GM18861 (cell line): Measurements from ENCODE around the gene MEF2C.
"Not testable (repeated sequence)": the region's sequence is repeated elsewhere in the genome, so short reads cannot be mapped to it uniquely, and the experiment has no call there.

Experiments
- ATAC-seq: cut with Tn5 transposase; IDR thresholded peaks from one replicate; pipeline ENCODE4 v1.9.1; 2021; ENCODE audit not compliant: unreplicated experiment

MEF2C gene

DNA sequence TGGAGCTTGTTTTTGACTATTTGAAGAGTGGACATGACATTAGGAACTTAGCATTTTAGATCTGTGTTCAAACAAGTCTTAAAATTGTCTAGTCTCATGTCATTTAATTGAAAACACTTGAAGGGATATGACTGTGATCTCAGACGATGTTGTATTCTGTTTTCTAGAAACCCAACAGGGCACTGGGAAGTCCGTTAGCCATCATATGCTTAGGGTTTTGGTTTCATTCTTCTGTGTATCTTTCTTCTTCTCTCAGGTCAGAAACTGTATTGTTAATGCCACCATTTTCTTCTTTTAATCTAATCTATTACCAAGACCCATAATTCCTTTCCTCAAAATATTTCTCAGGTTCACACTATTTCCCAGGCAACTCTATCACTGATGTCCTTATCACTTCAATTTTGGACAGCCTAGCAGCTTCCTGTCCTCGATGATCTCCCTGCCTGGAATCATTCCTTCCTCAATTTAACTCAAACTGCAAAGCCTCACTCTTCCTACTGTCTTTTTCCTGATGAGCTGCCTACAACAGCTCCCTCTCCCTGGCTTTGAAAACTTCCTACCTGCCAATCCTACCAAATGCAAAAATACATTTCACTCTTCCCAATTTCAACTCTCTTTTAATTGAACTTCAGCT is 77.7 kb downstream of the MEF2C start:
- ATAC-seq = peak; percentile 53

DNA sequence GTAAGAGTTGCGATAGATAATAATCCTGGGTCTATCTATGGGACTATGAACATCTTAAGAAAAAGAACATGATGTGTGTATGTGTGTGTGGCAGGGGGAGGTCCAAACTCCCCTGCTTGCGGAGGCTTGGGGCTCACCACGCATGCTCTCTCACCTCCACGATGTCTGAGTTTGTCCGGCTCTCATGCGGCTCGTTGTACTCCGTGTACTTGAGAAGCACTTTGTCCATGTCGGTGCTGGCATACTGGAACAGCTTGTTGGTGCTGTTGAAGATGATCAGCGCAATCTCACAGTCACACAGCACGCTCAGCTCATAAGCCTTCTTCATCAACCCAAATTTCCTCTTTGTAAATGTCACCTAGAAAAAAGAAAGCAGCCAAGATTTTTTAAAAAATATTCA is 78.5 kb downstream of the MEF2C start:
- no peak for ATAC-seq

DNA sequence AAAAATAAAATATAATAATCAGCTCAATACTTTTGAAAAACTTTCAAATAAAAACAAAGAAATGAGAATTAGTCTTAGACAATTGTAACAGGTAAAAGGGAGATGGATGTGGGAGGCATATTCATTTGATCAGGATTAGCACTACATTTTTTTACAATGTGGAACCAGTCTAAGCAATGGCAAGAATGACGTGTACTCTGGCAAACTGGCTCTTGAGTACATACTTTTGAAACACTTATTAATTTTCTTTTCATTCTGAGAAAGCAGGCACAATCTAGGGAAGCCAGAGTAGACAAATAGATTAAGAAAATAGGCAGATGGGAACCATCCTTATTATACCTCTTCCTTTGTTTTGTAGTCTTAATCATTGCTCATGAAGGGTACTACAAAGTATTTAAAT is 79.7 kb downstream of the MEF2C start:
- no peak for ATAC-seq

DNA sequence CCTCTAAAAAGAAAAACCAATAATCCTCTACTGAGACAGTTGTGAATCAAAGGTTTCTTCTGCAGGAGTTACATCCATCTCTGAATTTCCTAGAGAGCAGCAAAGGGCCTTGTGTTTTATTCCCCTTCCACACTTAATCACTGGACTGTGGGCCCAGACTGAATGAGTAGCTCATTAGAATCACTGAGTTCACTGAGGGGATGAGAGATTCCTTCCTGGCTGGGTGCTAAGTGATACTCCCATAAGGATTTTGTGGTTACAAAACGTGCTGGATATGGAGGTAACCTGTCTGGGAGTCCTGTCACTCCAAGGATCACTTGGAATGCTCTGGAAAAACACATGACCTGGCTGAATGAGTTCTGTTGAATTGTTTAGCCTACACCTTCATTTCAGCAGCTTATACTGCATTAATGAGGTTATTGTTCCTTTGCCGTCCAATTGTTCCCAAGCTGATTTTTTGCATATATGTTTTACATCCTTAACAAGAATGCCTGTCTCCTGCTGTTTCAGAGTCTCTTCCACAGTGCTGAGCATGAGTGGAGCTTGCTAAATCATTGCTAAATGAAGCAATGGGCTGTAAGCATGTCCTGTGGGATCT is 82.9 kb downstream of the MEF2C start:
- no peak for ATAC-seq

DNA sequence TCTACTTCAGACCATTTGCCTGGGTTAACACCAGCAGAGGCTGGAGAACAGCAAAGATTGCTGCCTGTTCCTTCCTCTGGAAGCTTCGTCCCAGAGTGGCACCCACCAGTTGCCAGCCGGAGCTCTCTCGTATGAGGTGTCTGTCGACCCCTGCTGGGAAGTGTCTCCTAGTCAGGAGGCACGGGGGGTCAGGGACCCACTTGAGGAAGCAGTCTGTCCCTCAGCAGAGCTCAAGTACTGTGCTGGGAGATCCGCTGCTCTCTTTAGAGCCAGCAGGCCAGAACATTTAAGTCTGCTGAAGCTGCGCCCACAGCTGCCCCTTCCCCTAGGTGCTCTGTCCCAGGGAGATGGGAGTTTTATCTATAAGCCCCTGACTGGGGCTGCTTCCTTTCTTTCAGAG is 84.1 kb downstream of the MEF2C start:
- ATAC-seq = not testable (repeated sequence)

DNA sequence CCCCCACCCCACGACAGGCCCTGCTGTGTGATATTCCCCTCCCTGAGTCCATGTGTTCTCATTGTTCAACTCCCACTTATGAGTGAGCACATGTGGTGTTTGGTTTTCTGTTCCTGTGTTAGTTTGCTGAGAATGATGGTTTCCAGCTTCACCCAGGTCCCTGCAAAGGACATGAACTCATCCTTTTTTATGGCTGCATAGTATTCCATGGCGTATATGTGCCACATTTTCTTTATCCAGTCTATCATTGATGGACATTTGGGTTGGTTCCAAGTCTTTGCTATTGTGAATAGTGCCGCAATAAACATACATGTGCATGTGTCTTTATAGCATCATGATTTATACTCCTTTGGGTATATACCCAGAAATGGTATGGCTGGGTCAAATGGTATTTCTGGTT is 89.2 kb downstream of the MEF2C start:
- not testable (repeated sequence) for ATAC-seq

DNA sequence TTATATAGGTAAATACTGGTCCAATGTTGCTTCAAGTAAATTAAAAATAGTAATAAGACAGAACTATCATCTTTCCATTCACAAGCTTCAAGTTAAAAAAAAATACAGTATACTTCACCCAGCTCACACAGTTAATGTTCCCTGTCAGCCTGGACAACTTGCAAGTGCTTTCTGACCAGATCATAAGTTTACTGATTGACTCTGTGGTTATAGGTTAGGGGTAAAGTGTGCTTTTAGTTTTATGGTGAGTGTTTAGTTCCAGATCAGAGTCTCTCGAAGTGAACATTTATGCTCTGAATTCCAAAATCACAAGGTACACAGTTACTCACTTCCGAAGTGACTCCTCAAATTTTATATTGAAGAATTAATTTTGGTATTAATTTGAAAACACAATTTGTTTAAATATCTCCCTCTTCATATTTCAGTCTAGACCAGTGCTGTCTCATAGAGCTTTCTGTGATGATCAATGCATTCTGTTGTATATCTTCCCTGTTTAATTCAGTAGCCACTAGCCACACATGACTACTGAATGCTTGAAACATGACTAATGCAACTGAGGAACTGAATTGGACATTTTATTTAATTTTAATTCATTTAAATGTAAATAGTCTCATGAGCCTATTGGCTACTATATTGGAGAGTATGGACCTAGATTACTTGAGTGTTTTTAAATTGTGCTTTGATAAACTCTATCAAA is 90.7 kb downstream of the MEF2C start:
- peak; percentile 93 for ATAC-seq

DNA sequence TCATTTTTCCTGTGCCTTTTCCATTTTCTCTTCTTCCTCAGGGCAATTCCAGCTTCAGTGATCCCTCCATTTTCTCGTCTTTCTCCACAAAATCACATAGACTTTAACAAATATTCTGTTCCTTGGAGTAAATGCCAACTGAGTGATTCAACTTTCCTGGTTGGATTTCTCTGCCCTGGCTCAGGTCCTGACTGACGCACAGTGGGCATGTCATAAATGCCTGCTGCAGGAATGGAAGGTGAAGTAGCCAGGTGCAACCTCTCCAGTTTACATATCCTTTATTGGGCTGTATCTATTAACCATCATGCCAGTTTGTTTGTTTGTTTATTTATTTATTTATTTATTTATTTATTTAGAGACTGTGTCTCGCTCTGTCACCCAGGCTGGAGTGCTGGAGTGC is 95.1 kb downstream of the MEF2C start:
- no peak for ATAC-seq

DNA sequence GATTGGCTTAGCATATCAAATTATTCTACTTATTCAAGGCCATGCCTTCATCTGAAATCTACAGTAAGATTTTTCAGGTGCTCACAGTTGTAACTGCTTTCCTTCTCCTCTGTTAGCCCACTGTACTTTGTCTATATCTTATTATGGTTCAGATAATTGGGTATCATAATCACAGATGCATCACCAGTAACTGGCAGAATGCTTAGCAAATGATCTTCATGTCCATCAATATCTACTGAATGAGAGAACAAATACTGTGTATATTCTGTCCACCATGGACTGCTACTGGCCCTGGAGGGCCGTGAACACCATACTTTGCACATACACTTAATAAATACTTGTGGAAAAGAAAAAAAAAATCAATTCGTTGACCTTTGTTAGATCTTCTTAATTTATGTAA is 96.2 kb downstream of the MEF2C start:
- no peak for ATAC-seq

DNA sequence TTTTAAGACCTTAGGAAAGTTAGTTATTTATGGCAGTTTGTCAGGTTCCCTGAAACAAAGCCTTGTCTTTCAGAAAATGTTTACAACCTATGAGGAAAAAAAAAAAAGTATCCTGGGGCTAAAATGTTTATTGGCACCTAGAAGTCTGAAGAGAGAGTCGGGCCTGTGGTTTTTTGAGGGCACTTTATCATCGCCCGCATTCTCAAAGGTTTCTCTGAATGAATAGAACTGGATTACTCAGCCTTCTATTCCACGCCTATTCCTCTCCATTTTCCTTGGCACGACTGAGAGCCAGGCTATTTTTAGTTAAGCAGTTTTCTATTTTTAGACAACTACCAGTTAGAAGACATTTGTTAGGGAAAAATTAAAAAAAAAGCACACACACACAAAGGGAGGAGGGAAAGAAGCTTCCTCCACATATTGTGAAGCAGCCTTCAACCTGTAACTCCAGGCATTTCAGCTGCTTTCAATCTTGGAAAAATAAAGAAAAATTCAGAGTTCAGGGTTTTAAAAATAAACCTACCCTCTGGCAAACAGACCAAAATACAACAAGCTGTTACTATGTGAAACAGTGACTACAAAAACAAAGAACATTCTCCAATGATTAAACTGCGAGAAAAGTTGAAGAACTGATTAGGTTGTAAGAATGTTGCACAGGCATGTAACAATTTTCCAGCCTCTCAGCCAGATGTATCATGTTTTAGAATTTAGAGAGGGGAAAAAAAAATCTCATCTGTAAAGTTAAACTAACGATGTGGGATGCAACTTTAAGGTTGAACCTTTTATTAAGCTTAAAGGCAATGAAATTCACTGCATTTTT is 97.0 kb downstream of the MEF2C start:
- peak; percentile 44 for ATAC-seq

DNA sequence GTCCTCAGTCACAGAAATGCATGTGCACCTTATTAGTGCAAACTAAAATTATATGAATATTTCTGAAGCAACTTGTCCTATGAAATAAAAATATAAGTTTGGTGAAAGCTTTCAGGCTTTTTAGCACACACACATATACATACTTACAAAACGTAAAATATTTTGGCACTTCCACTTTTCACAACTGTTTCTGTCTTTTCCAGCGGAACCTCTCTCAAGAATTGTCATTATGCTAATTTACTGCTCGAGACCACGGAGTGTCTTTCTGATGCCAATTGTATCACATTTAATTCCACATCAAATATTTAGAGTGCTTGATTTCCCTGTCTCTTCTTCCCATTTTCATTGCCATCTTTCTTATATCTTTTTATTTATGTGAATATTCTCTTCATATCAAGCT is 100.4 kb downstream of the MEF2C start:
- ATAC-seq = no peak

DNA sequence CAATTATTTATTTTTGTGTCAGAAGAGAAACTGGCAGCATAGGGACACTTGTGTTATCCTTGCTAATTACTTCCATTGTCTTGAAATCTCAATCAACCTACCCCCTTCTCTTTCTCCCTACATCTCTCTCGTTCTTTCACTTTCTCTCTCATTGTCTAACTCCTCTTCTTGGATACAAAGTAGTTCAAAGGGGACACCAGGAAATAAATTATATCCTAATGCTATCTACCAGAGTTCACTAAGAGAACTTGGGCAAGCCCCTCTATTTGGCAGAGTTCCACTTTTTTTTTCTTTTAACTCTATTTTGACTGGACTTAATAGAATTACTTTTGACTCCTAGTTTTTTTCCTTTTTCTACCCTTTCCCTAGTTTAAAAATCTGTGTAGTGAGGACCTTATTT is 102.2 kb downstream of the MEF2C start:
- ATAC-seq = no peak

DNA sequence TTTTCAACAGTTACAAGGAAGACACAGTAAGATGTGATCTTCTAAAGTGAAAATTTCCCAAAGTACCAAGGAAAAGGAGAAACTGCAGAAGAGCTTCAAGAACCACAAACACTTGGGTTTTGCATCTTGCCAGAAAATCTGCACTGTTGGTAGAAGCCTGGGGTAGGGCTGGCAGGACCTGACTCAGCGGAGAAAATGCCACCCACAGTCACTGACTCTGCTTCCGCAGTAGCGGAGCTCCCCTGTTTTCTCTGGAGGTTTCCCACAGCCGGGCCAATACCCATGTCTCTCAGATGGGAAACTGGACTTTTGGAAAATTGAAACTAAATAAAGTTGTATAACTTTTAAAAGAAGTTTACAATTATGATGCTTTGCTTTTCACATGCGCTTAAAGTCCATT is 104.2 kb downstream of the MEF2C start:
- no peak for ATAC-seq

DNA sequence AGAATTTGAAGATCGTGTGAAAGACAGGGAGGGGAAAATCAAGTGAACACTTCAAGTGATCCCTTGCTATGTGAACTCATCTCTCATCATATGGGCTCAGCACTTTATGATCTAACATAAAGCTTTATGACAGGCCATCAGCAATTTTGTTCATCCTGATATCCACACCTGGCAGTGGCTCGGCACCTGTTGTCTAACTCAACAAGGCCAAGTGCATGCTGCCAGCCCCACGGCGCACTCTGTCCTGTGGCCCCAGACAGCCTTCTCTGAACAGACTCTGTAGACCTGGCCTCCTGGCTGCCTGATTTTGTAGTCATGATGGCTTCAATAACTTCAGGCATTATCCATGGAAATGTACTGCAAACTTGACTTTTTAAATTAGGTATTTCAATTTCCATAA is 106.3 kb downstream of the MEF2C start:
- no peak for ATAC-seq

DNA sequence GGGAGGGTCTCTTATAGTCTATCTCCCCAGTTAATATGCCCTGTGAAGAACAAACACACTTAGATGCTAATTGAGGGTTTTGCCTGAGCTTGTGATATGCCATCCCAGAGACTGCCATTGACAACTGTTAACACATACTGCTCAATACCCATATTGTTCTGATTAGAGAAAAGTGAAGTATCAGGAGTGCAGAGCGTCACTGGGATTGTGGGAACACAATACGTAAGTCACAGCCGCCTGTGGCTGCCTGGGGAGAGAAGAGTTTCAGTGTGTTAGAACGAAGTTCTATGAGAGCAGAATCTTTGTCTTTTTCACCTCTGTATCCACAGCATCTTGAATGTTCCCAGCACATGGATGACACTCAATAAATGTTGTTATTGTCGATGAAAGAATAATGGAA is 110.2 kb downstream of the MEF2C start:
- ATAC-seq = no peak

DNA sequence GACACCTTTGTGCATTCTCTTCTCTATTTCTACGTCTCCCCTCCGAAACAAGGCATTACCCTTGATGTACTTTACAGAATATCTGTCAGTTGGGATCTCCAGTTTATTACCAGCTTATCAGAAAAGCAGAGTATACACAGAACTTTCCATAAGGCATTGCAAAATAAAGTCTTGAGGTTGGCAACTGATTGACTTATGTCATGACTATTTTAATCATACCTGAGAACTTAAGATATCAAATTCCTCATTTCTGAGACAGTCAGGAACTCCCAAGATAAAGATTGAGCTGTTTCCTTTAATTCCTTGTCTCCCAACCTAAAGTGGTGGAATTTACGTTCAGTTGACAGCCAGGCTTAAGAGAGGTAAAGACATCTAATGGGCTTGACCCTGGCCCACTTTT is 110.9 kb downstream of the MEF2C start:
- ATAC-seq = no peak

DNA sequence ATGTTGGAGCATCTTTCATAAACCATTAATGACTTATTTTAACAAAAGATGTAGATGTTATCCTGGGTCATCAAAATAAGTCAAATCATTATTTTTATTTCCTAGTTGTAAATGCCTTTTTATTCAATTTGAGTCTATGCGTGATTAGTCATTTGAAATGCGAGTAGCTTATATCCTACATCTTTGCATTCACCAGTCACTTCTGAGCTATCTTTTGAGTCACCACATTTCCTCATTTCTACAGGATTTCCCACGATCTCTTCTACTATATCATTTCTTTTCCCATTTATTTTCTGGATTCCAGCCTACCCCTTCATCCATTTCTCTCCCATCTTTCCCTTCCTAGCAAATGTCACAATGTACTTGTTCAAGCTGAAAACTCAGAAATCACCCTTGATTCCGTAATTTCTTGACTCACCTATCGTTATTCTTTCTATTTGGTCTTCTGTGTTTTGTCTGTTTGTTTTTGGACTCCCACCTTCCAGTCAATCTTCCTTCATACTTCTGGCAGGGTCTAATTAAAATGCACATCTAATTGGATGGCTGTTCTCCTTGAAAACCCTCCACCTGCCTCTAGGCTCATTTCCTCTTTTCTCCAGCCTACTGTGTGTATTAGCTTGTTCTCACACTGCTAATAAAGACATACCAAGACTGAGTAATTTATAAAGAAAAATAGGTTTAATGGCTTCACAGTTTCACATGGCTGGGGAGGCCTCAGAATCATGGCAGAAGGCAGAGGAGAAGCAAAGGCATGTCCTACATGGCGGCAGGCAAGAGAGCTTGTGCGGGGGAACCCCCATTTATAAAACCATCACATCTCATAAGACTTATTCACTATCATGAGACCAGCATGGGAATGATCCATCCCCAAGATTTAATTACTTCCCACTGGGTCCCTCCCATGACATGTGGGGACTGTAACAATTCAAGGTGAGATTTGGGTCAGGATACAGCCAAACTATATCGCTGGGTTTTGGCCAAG is 112.4 kb downstream of the MEF2C start:
- ATAC-seq = no peak

DNA sequence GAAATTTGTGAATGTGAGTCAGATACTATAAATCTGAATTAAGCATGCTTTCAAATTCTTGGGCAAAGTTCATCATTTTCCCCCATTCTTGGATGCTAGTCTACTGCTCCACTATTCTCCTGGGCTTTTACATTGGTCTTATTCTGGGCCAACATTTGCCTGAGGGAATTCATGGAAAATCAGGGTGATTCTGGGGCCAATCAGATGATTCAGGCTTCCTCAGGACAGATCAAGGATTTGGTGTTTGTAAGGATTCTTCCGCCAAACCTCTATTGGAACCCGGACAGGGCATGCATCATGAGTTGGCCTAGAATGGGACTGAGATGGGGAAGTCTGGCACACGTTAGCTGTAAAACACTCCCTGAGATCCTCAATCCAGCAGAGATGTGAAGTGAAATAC is 113.8 kb downstream of the MEF2C start:
- no peak for ATAC-seq

DNA sequence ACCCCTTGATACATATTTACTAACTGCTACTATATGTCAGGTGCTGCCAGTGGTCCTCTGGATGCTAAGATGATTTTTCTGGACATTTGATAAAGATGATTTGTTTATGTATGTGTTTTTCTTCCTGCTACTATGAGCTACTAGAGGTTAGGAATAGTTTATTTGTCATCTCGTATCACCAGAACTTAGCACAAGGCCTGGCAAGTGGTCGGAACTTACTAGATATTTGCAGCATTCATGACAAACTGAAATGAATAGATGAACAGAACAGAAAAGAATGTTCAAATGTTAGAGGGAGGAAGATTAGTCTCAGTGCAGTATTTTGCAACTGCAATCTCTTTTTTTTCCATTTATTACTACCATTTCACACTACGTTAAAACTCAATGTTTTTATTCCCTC is 114.6 kb downstream of the MEF2C start:
- no peak for ATAC-seq

DNA sequence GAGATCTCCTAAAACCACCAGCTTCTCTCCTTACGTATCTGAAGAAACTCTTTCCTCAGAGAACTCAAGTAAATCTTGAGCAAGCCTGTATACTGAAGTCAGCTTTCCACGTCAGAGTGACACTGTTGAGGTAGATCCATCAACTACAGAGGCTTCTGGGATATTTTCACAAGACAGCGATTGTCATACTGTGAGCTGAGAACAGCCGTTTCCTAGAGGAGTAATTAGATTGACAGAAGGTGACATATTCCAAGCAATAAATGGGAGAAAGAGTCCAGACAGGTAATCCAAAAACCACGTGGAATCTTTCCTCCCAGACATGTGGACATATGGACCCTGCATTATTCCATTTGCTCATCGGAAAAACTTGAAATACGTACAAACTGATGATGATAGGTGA is 117.2 kb downstream of the MEF2C start:
- ATAC-seq = no peak

DNA sequence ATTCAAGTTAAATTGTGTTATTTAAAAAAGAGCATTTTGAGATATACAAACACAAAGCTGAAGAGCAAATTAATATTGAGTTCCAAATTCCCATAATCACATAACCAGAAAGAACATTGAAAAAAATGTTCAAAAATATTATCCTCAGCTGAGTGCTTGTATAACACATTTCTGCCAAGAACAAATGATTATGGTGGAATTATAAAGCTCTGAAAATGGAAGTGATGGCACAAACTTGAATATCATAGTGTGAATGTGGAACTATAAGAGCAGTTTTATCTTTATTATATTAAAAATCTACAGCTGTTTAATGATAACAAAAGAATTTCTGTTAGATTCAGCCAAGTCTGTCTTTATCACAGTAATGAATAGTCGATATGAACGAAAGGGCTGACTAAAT is 117.8 kb downstream of the MEF2C start:
- no peak for ATAC-seq
